Nephron (organoid): ENCODE data around the gene HDAC8.

Experiments used
- H3K27ac Mint-ChIP-seq, 3 experiments: 2 replicates each; pipeline ENCODE4 v1.8.0; 2020; ENCODE audit warnings: mixed read lengths in 3 of 3, mild to moderate bottlenecking in 2 of 3, moderate library complexity in 1 of 3
- H3K27me3 Mint-ChIP-seq: 2 replicates; pipeline ENCODE4 v1.8.0; 2021; ENCODE audit warnings: low read depth, mild to moderate bottlenecking, moderate library complexity, mixed read lengths
- H3K36me3 Mint-ChIP-seq: 2 replicates; pipeline ENCODE4 v1.8.0; 2020; ENCODE audit warnings: low read depth, mixed read lengths
- H3K4me1 Mint-ChIP-seq: 2 replicates; pipeline ENCODE4 v1.8.0; 2020; ENCODE audit warnings: mixed read lengths
- H3K4me3 Mint-ChIP-seq, 3 experiments: 2 replicates each; pipeline ENCODE4 v1.8.0; 2020; ENCODE audit warnings: mild to moderate bottlenecking in 3 of 3, mixed read lengths in 3 of 3, moderate library complexity in 2 of 3
- H3K9me3 Mint-ChIP-seq: 2 replicates; pipeline ENCODE4 v1.8.0; 2020; ENCODE audit warnings: mixed read lengths
- TF ChIP-seq, protein P1 (sequence below), 3 experiments: fragments of 200-600 bp; sonication (generic); IDR thresholded peaks; one replicate each; pipeline ENCODE4 v1.5.0; 2021; ENCODE audit warnings: antibody characterized with exemption in 3 of 3; ENCODE audit not compliant: unreplicated experiment in 3 of 3

HDAC8 gene

DNA sequence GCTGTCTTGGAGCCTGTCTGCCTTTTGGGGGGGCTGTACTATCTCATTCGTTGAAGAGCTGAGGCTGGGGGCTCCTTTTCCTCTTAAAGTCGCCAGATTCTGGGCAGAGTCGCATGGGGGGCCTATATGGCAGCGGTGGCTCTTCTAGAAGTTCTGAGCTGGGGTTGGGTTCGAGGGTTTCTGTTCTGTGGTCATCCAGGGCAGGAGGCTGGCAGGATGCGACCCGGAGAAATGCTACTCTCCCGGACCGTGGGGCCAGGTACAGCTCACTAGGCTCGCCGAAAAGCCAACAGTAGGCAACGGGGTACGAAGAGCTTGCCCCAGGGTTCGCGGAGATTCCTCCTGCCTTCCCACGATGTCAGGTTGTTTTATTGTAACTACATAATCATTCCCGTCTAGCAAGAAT is 265.0 kb downstream of the HDAC8 start:
- H3K4me1 Mint-ChIP-seq: peaks cover 18% of the 10 kb centered on the region
- no peak overlapping the region for H3K27ac Mint-ChIP-seq
- peaks cover 5% of the 10 kb centered on the region for H3K9me3 Mint-ChIP-seq
- TF ChIP-seq, protein P1, sequence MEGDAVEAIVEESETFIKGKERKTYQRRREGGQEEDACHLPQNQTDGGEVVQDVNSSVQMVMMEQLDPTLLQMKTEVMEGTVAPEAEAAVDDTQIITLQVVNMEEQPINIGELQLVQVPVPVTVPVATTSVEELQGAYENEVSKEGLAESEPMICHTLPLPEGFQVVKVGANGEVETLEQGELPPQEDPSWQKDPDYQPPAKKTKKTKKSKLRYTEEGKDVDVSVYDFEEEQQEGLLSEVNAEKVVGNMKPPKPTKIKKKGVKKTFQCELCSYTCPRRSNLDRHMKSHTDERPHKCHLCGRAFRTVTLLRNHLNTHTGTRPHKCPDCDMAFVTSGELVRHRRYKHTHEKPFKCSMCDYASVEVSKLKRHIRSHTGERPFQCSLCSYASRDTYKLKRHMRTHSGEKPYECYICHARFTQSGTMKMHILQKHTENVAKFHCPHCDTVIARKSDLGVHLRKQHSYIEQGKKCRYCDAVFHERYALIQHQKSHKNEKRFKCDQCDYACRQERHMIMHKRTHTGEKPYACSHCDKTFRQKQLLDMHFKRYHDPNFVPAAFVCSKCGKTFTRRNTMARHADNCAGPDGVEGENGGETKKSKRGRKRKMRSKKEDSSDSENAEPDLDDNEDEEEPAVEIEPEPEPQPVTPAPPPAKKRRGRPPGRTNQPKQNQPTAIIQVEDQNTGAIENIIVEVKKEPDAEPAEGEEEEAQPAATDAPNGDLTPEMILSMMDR (IDR thresholded peaks at IDR 0.05; ENCODE audit: unreplicated experiment in 3 of 3): no peak
- no peaks in the 10 kb centered on the region for H3K36me3 Mint-ChIP-seq
- peak overlapping the region; percentile 84 to 91 (median 84) for H3K4me3 Mint-ChIP-seq
- H3K27me3 Mint-ChIP-seq: peaks cover 54% of the 10 kb centered on the region

DNA sequence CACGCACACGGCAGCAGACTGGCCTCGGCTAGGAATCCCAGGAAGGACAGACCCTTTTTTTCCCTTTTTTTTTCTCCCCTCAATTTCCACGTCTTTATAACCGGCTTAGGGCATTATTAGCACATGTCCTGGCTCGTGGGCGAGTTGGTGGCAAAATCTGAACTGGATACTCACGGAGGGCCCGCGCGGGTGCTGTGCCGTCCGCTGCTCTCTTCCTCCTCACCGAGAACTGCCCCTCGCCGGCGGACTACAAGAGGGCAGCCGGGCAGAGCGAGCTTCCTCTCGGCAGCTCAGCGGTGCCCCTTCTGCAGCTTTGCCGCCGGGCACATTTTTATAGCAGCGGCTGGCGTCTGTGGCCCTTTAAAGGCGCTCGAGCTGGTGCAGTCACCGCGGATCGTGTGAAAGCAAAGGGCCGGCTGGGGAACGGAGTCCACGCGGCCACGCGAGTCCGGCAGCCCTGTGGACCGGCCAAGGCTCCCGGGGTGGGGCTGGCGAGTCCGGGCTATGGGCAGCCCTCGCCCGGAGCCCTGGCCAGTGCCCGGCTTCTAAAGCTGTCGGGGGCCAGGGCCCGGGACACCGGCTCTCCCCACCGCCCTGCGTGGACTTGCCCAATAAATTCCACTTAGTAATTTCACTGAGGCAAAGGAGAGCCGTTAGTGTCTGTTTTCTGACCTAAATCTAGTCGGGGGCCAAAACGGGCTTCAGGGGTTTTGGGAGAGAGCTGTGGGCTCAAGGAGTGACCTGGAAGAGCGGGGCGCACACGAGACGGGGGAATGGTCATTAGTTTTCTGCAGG is 265.6 kb downstream of the HDAC8 start:
- Mint-ChIP-seq H3K4me3 (peak overlapping the region; percentile 91 to 94 (median 93)), H3K4me1 (peaks cover 18% of the 10 kb centered on the region), H3K9me3 (peaks cover 9% of the 10 kb centered on the region), H3K27ac (peak overlapping the region; percentile 59 to 76 (median 72)), H3K36me3 (no peaks in the 10 kb centered on the region), H3K27me3 (peaks cover 54% of the 10 kb centered on the region)
- TF ChIP-seq, protein P1 (IDR thresholded peaks at IDR 0.05; ENCODE audit: unreplicated experiment in 3 of 3): no peak

DNA sequence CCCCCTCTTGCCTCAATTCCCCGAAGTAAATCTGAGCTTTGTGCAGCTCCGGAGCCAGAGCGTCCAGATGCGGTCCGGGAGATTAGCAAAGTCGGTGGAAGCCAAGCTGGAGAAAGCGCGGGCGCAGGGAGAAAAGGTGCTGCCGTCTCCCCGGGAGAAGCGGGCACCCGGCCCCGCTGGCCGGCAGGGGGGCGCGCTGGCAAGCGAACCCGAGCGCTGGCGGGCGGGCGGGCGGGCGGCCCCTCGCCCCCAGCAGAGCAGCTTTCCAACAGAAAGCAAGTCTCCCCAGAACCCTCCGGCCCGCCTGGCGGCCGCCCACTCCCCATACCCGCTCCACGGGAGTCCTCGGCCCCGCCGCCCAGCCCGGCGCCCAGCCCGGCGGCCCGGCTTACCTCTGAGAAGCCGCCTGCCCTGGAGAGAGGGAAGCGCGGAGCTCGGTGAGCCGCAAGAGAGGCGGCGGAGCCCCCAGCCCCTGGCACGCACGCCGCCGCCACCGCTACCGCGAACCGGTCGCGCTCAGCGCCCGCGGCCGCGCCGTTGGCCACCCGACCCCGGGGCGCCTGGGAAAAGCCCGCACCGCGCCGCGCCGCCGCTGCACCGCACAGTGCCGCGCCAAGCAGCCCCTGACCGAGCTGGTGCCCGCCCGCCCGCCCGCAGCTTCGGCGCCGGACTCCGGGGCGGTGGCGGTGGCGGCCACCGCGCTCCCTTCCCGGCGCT is 266.4 kb downstream of the HDAC8 start:
- H3K27me3 Mint-ChIP-seq: peaks cover 58% of the 10 kb centered on the region
- TF ChIP-seq, protein P1 (IDR thresholded peaks at IDR 0.05; ENCODE audit: unreplicated experiment in 3 of 3): no peak
- peaks cover 18% of the 10 kb centered on the region for H3K4me1 Mint-ChIP-seq
- peak overlapping the region; percentile 91 to 94 (median 93) for H3K4me3 Mint-ChIP-seq
- H3K36me3 Mint-ChIP-seq: no peaks in the 10 kb centered on the region
- peaks cover 11% of the 10 kb centered on the region for H3K9me3 Mint-ChIP-seq
- H3K27ac Mint-ChIP-seq: peak overlapping the region in 2 of 3 experiments; percentile 59 to 72

DNA sequence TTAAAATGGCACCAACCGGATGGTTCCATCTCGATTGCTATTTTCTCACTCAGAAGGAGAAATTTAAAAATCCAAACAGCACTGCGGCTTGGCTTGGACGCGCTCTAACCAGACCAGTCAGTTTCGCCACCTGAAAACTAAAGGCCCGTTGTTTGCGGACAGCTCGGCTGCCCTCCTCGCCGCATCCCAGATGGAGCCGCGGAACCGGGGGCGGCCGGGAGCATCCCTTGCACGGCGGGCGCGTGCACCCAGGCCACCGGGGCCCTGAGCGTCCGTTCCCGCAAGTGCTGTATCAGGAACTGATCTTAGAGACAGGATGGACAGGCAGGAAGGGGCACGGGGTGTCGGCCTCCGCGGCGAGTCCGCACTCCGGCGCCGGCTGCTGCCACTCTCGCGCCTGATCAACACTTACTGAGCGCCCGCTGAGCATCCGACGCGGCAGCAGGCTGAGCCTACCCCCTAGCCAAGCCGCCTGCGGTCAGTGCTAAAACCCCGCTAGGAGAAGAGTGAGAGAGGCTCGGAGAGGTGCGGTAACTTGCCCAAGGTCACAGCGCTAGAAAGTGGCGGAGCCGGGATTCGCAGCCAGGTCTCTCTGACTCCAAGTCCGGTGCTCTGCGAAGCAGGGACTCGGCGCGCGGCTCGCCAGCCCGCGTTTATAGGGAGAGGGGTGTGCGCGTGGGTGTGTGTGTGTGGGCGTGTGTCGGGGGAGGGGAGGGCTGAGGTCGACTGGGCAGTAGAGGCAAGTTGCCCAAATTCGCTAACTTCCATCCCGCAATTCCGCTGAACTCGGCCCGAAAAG is 267.2 kb downstream of the HDAC8 start, which contains the start of gene CITED1:
Gene CITED1, minus strand, starts transcription at position 629 of the 799 bp plus-strand sequence. CDS start 3,045 bp downstream, outside the sequence.
- Mint-ChIP-seq H3K4me3 (peak within 1 kb of the TSS; percentile 91 to 94 (median 93)), H3K27me3 (peaks cover 64% of the 10 kb centered on the region), H3K4me1 (peaks cover 22% of the 10 kb centered on the region), H3K36me3 (peaks cover 3% of the 10 kb centered on the region), H3K9me3 (peaks cover 14% of the 10 kb centered on the region), H3K27ac (peak within 1 kb of the TSS; percentile 59 to 76 (median 72))
- TF ChIP-seq, protein P1 (IDR thresholded peaks at IDR 0.05; ENCODE audit: unreplicated experiment in 3 of 3): no peak

DNA sequence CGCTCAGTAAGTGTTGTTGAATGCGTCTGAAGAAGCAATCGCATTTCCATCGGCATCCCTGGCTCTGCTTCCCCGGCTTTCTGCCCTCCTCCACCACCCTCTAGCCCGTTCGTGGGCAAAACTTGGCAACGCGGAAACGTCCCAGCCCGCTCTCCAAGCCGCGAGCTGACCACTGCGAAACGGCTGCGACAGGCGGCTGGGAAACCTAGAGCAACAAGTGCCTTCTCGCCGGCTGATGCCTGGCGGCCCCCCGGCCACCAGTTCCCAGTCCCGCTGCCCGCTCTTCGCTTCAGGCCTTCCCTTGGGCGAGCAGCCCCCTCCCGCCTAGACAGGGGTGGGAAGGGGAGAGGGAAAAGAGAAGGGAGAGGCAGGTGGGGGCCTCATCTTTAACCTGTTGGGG is 267.8 kb downstream of the HDAC8 start:
- TF ChIP-seq, protein P1 (IDR thresholded peaks at IDR 0.05; ENCODE audit: unreplicated experiment in 3 of 3): no peak
- peaks cover 14% of the 10 kb centered on the region for H3K9me3 Mint-ChIP-seq
- H3K27ac Mint-ChIP-seq: no peak overlapping the region
- H3K36me3 Mint-ChIP-seq: peaks cover 3% of the 10 kb centered on the region
- peaks cover 64% of the 10 kb centered on the region for H3K27me3 Mint-ChIP-seq
- peaks cover 26% of the 10 kb centered on the region for H3K4me1 Mint-ChIP-seq
- H3K4me3 Mint-ChIP-seq: peak overlapping the region; percentile 83 to 89 (median 88)
